Esophagus muscularis mucosa (tissue), 3 donors: ENCODE data around the gene THADA.

Experiments used
- CTCF ChIP-seq, 3 experiments: fragments of 200-600 bp in 2 of 3; fragments of 450-650 bp in 1 of 3; sonication (generic) in 2 of 3; IDR thresholded peaks; one replicate each; pipeline ENCODE4 v1.5.1; 2017 to 2019; ENCODE audit warnings: antibody characterized with exemption in 3 of 3, mild to moderate bottlenecking in 2 of 3, moderate library complexity in 1 of 3
- POLR2A ChIP-seq: fragments of 450-650 bp; IDR thresholded peaks from one replicate; pipeline ENCODE4 v1.6.1; 2017; ENCODE audit warnings: antibody characterized with exemption, moderate library complexity, mild to moderate bottlenecking, low read depth

GRCh38 chr2:43522177-43522576, 73.7 kb downstream of the THADA start:
- TF ChIP-seq CTCF (IDR thresholded peaks at IDR 0.05) (no peak), POLR2A (no peak)
